Measurements from ENCODE around the gene SLC35G6. TPM values are rescaled to one million over a fixed set of nuclear protein-coding genes. Genes with fewer than 3 reads are reported as not detected.

Gene SLC35G6
- total and polyA plus RNA-seq, 2 of the 13 experiments (the other 11 are each of a cell fraction or from before 2014, with no cell fraction given), result 0.07 TPM; not detected in 1

DNA sequence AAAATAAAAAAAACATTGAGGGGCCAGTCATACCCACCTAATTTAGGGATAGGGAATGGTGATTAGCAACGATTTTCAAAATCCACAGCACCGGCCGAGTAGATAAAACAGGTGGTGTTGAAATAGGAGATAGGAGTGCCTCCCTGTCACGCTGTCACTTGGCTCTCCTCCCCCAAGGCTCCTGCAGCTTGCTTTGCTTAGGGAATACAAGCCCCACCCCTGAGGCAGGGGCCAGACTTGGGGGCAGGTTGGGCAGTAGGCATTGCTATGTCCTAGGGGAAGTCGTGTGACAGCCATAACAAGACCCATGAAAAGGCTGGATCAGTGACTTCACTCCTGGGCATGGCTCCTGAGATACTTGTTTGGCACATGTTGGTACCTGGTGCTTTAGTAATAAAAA, 28.7 kb downstream of the SLC35G6 start:
- ATAC-seq (no peak), FAIRE-seq (no peak), DNase-seq (ENCODE audit: low spot score) (no peak)
- H3K4me2 ChIP-seq (ENCODE audit: low read depth, low read length), result no peak overlapping the region
- 94% methylated on average over 4 of the region's 5 CpGs for WGBS (ENCODE audit: low lambda C conversion rate)
- no peak for TF ChIP-seq CTCF (CRISPR knock-in tag; IDR thresholded peaks at IDR 0.05)
- TF ChIP-seq NRL (CRISPR knock-in tag; IDR thresholded peaks at IDR 0.05; ENCODE audit: borderline replicate concordance), result no peak
- TF ChIP-seq TCF7 (IDR thresholded peaks at IDR 0.05; ENCODE audit: low read depth), result no peak
- TF ChIP-seq ARID4A (CRISPR knock-in tag; IDR thresholded peaks at IDR 0.05; ENCODE audit: borderline replicate concordance), result no peak
- TF ChIP-seq ZNF331 (CRISPR knock-in tag; IDR thresholded peaks at IDR 0.05), result no peak
- TF ChIP-seq, protein P1, sequence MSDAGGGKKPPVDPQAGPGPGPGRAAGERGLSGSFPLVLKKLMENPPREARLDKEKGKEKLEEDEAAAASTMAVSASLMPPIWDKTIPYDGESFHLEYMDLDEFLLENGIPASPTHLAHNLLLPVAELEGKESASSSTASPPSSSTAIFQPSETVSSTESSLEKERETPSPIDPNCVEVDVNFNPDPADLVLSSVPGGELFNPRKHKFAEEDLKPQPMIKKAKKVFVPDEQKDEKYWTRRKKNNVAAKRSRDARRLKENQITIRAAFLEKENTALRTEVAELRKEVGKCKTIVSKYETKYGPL (CRISPR knock-in tag; IDR thresholded peaks at IDR 0.05), result no peak
- TF ChIP-seq TBX2 (CRISPR knock-in tag; IDR thresholded peaks at IDR 0.05; ENCODE audit: borderline replicate concordance), result no peak
- TF ChIP-seq TAF15 (IDR thresholded peaks at IDR 0.05; ENCODE audit: low read depth, low read length, poor library complexity, severe bottlenecking), result no peak
- no peak for TF ChIP-seq NFKB2 (CRISPR knock-in tag; IDR thresholded peaks at IDR 0.05; ENCODE audit: borderline replicate concordance)
- TF ChIP-seq REL (CRISPR knock-in tag; conservative IDR thresholded peaks at IDR 0.05), result no peak
- no peak for TF ChIP-seq MEIS2 (CRISPR knock-in tag; IDR thresholded peaks at IDR 0.05)
- H3K36me3 ChIP-seq (replicated peaks in 1 of 2; ENCODE audit: control insufficient read depth in 1 of 2, insufficient read depth in 2 of 2, low read length in 2 of 2), result peaks cover 34 to 80% of the 10 kb centered on the region in 2 experiments
- ChIA-PET POLR2A (no interaction called here), CTCF (ENCODE audit: low intra/inter-chr PET ratio, low total read pairs) (no interaction called here)
- in situ Hi-C loops (cut with HindIII; ENCODE audit: extremely low pct_ligation_motif_present, low pct_unique_long_range_greater_than_20kb), result loop anchor here (5.0 kb wide), 1 partner anchor 47 kb away; the partner anchor contains the start of gene TNFSF13
- no peaks in the 10 kb centered on the region for H4K20me1 ChIP-seq (ENCODE audit: insufficient read depth, low read length)
- no peaks in the 10 kb centered on the region for H3K27me3 ChIP-seq (ENCODE audit: control insufficient read depth in 1 of 2, insufficient read depth in 2 of 2, low read length in 2 of 2)
- no peak overlapping the region for H2AFZ ChIP-seq (ENCODE audit: low read length)
- H3K4me3 ChIP-seq (replicated peaks in 1 of 3; ENCODE audit: insufficient read depth in 1 of 3, low read depth in 2 of 3, low read length in 3 of 3), result no peak overlapping the region
- BruUV-seq (replicated peaks), result no TSS peak
- intact Hi-C loops (cut with micrococcal nuclease; ENCODE audit: unreplicated experiment), result no loop called here
- H3K9ac ChIP-seq (ENCODE audit: insufficient read depth, low read depth, low read length), result no peak overlapping the region
- no peaks in the 10 kb centered on the region for H3K4me1 ChIP-seq (ENCODE audit: insufficient read depth, low read length)
- H3K9me3 ChIP-seq (ENCODE audit: low read length), result no peaks in the 10 kb centered on the region
- H3K27ac ChIP-seq (ENCODE audit: extremely low read length, insufficient read depth, low read length), result no peak overlapping the region
- H3K79me2 ChIP-seq (ENCODE audit: insufficient read depth, low read length), result no peaks in the 10 kb centered on the region

All from HepG2 (cell line).